B cell (primary cell): ENCODE measurements around the gene AGTRAP. TPM values are rescaled to one million over a fixed set of nuclear protein-coding genes. Genes with fewer than 3 reads are reported as not detected.

Experiments used
- ATAC-seq: fragments of 200-7000 bp; cut with Tn5 transposase; one replicate; pipeline ENCODE4 v1.10.0; 2021; ENCODE audit warnings: low read depth, mild to moderate bottlenecking, moderate number of reproducible peaks, moderate library complexity
- CTCF ChIA-PET: fragments of 350-600 bp; sonication (Branson Sonifier 250); formaldehyde crosslinking; loops from one replicate; lab custom pipeline; 2021; ENCODE audit warnings: antibody characterized with exemption, inconsistent platforms; lab: Charles Lee
- POLR2A ChIA-PET: fragments of 350-600 bp; sonication (Branson Sonifier 250); formaldehyde crosslinking; loops from one replicate; lab custom pipeline; 2021; ENCODE audit warnings: antibody characterized with exemption; lab: Charles Lee
- DNase-seq: peaks from one replicate; pipeline ENCODE4 v3.0.0; 2013
- H2AFZ ChIP-seq: 2 replicates; pipeline ENCODE4 v1.6.1; 2012; ENCODE audit warnings: mild to moderate bottlenecking, low read depth, low read length; ENCODE audit not compliant: insufficient read depth, poor library complexity, severe bottlenecking
- H3K27ac ChIP-seq, 2 donors: 1 replicate in 1 of 2; 2 replicates in 1 of 2; pipeline ENCODE4 v1.5.1; 2012 to 2013; ENCODE audit warnings: low read length in 2 of 2, mild to moderate bottlenecking in 2 of 2, moderate library complexity in 1 of 2
- H3K27me3 ChIP-seq, 4 experiments: fragments of 200-600 bp in 1 of 4; sonication (generic) in 1 of 4; replicated peaks in 1 of 4; 1 replicate in 2 of 4; 2 replicates in 2 of 4; pipeline versions ENCODE4 v1.6.1 to v1.7.0; 2013 to 2016; ENCODE audit warnings: low read length in 3 of 4, mild to moderate bottlenecking in 2 of 4, mixed read lengths in 1 of 4, moderate library complexity in 1 of 4; ENCODE audit not compliant: insufficient read depth in 4 of 4, control insufficient read depth in 3 of 4; ENCODE audit errors: control extremely low read depth in 1 of 4
- H3K36me3 ChIP-seq, 2 experiments: replicated peaks in 1 of 2; 1 replicate in 1 of 2; 2 replicates in 1 of 2; pipeline versions ENCODE4 v1.6.1 to v1.7.1; 2013; ENCODE audit warnings: low read length in 1 of 2; ENCODE audit not compliant: insufficient read depth in 2 of 2, control insufficient read depth in 1 of 2; ENCODE audit errors: control extremely low read depth in 1 of 2, extremely low read depth in 1 of 2
- H3K4me1 ChIP-seq, 2 donors: fragments of 200-600 bp in 1 of 2; sonication (generic) in 1 of 2; 1 replicate in 1 of 2; 2 replicates in 1 of 2; pipeline versions ENCODE4 v1.5.1 to v1.6.1; 2013 to 2017; ENCODE audit warnings: low read length in 2 of 2; ENCODE audit not compliant: control insufficient read depth in 2 of 2, insufficient read depth in 2 of 2
- H3K4me2 ChIP-seq: replicated peaks from 2 replicates; pipeline ENCODE3; 2012; ENCODE audit warnings: mild to moderate bottlenecking, low read depth, low read length; ENCODE audit not compliant: poor library complexity, severe bottlenecking
- H3K4me3 ChIP-seq, 5 experiments: fragments of 200-600 bp in 1 of 5; sonication (generic) in 1 of 5; 1 replicate in 3 of 5; 2 replicates in 2 of 5; pipeline versions ENCODE4 v1.5.1 to v1.7.0; 2011 to 2016; ENCODE audit warnings: low read length in 4 of 5, mild to moderate bottlenecking in 4 of 5, low read depth in 2 of 5, control low read depth in 1 of 5, moderate library complexity in 1 of 5; ENCODE audit not compliant: insufficient read depth in 1 of 5; ENCODE audit errors: control extremely low read depth in 1 of 5, extremely low read depth in 1 of 5
- H3K79me2 ChIP-seq: fragments of 200-600 bp; sonication (generic); one replicate; pipeline ENCODE4 v1.6.0; 2016; ENCODE audit warnings: low read length; ENCODE audit not compliant: control insufficient read depth, insufficient read depth
- H3K9ac ChIP-seq: fragments of 200-600 bp; sonication (generic); 2 replicates; pipeline ENCODE4 v1.6.1; 2017; ENCODE audit warnings: mild to moderate bottlenecking, low read length, moderate library complexity
- H3K9me3 ChIP-seq, 3 donors: one replicate each; pipeline versions ENCODE4 v1.6.1 to v1.7.1; 2013; ENCODE audit warnings: low read length in 2 of 3; ENCODE audit not compliant: control insufficient read depth in 2 of 3, insufficient read depth in 1 of 3; ENCODE audit errors: control extremely low read depth in 1 of 3
- H4K20me1 ChIP-seq: 2 replicates; pipeline ENCODE4 v1.6.0; 2012; ENCODE audit warnings: mild to moderate bottlenecking, low read length; ENCODE audit not compliant: insufficient read depth, control insufficient read depth, poor library complexity, severe bottlenecking
- H3K27ac Mint-ChIP-seq: one replicate; pipeline ENCODE4 v1.8.0; 2021; ENCODE audit warnings: mixed read lengths
- H3K27me3 Mint-ChIP-seq: one replicate; pipeline ENCODE4 v1.8.0; 2021; ENCODE audit warnings: mixed read lengths
- H3K4me1 Mint-ChIP-seq: one replicate; pipeline ENCODE4 v1.8.0; 2021; ENCODE audit warnings: mixed read lengths
- H3K4me3 Mint-ChIP-seq: one replicate; pipeline ENCODE4 v1.8.0; 2021; ENCODE audit warnings: mixed read lengths
- H3K9me3 Mint-ChIP-seq: one replicate; pipeline ENCODE4 v1.8.0; 2022; ENCODE audit warnings: mixed read lengths; ENCODE audit not compliant: insufficient read depth
- CTCF ChIP-seq: fragments of 200-600 bp; IDR thresholded peaks from one replicate; pipeline ENCODE4 v1.8.0; 2022; ENCODE audit warnings: antibody characterized with exemption, mild to moderate bottlenecking
- EZH2 ChIP-seq: IDR thresholded peaks from 2 replicates; pipeline ENCODE4 v1.6.1; 2012; ENCODE audit warnings: borderline replicate concordance, low read depth, mild to moderate bottlenecking, moderate library complexity, low read length; ENCODE audit not compliant: insufficient read depth, poor library complexity, severe bottlenecking
- WGBS: methylation state at CpG from one replicate; pipeline ENCODE4 v1.1.5; 2013; ENCODE audit warnings: missing lambda C conversion rate; ENCODE audit not compliant: insufficient coverage; 5-methylcytosine and 5-hydroxymethylcytosine counted together
- intact Hi-C: fragments of 100-400 bp; cut with micrococcal nuclease; formaldehyde crosslinking; loops from one replicate; pipeline ENCODE4 v1.10.0; 2022
- polyA plus RNA-seq: library from polyadenylated mRNA; depleted of rRNA; stranded (reverse); fragments of >200 nt; gene quantifications from 2 replicates; pipeline ENCODE4 v1.2.3, GENCODE V29; 2012
- total RNA-seq, 2 donors: library from RNA; stranded (reverse); fragments of 120-200 nt in 1 of 2; gene quantifications; 1 replicate in 1 of 2; 2 replicates in 1 of 2; pipeline versions ENCODE4 v1.2.3 to v1.2.4, GENCODE V29; 2013 to 2022

AGTRAP gene
- total and polyA plus RNA-seq, 2 donors (not counting 1 experiment from before 2014, with no cell fraction given): 18.3 to 44.9 TPM

- H3K36me3 ChIP-seq: no peaks in the 10 kb centered on the region
- no peaks in the 10 kb centered on the region for H3K79me2 ChIP-seq
- no peaks in the 10 kb centered on the region for H3K9me3 ChIP-seq
- H3K9me3 Mint-ChIP-seq: no peaks in the 10 kb centered on the region
- 85% methylated on average over 14 of the region's 16 CpGs for WGBS
- no peaks in the 10 kb centered on the region for H4K20me1 ChIP-seq
- ChIA-PET POLR2A (no interaction called here), CTCF (no interaction called here)
- intact Hi-C loops: no loop called here
- H3K4me3 Mint-ChIP-seq: no peak overlapping the region
- H3K4me1 ChIP-seq: no peaks in the 10 kb centered on the region
- H3K27me3 ChIP-seq: peaks cover 0 to 3% (median 0%) of the 10 kb centered on the region in 4 experiments
- no peak overlapping the region for H3K27ac ChIP-seq
- no peak overlapping the region for H3K4me2 ChIP-seq
- H3K27ac Mint-ChIP-seq: no peak overlapping the region
- H3K4me3 ChIP-seq: no peak overlapping the region
- no peak for ATAC-seq
- no peaks in the 10 kb centered on the region for H3K27me3 Mint-ChIP-seq
- no peak overlapping the region for H3K9ac ChIP-seq
- H3K4me1 Mint-ChIP-seq: peaks cover 3% of the 10 kb centered on the region
- no peak for DNase-seq
- no peak overlapping the region for H2AFZ ChIP-seq
- TF ChIP-seq CTCF: no peak
- no peak for TF ChIP-seq EZH2
These were observed 32.2 kb downstream of the AGTRAP start for GRCh38 chr1:11767922-11768704.

- no peak overlapping the region for H3K27ac Mint-ChIP-seq
- no peak overlapping the region for H3K4me2 ChIP-seq
- CTCF ChIA-PET: interaction anchor here (1.2 kb wide), 1 partner anchor 46 kb away, joined by 3 read pairs; no protein-coding TSS in a partner anchor
- no peaks in the 10 kb centered on the region for H4K20me1 ChIP-seq
- DNase-seq (no peak), ATAC-seq (no peak)
- H3K27me3 ChIP-seq: no peaks in the 10 kb centered on the region
- TF ChIP-seq CTCF (no peak), EZH2 (no peak)
- no peak overlapping the region for H2AFZ ChIP-seq
- intact Hi-C loops: no loop called here
- H3K79me2 ChIP-seq: no peaks in the 10 kb centered on the region
- WGBS: 90% methylated on average over 2 of the region's 4 CpGs
- no peaks in the 10 kb centered on the region for H3K9me3 Mint-ChIP-seq
- no peak overlapping the region for H3K27ac ChIP-seq
- no peaks in the 10 kb centered on the region for H3K9me3 ChIP-seq
- H3K4me1 Mint-ChIP-seq: peaks cover 3% of the 10 kb centered on the region
- POLR2A ChIA-PET: no interaction called here
- H3K9ac ChIP-seq: no peak overlapping the region
- no peaks in the 10 kb centered on the region for H3K4me1 ChIP-seq
- no peaks in the 10 kb centered on the region for H3K36me3 ChIP-seq
- H3K4me3 ChIP-seq: no peak overlapping the region
- H3K27me3 Mint-ChIP-seq: no peaks in the 10 kb centered on the region
- no peak overlapping the region for H3K4me3 Mint-ChIP-seq
These were observed 32.9 kb downstream of the AGTRAP start for GRCh38 chr1:11768821-11769220.
